H1 (cell line): ENCODE measurements around the gene SLC25A21. TPM values are rescaled to one million over a fixed set of nuclear protein-coding genes. Genes with fewer than 3 reads are reported as not detected.

Source experiments
- CTCF ChIA-PET: fragments of 300-600 bp; sonication (Branson Sonifier 250); formaldehyde crosslinking; loops from one replicate; lab custom pipeline; 2021; ENCODE audit not compliant: partially characterized antibody; lab: Charles Lee
- POLR2A ChIA-PET: fragments of 300-600 bp; sonication (Branson Sonifier 250); formaldehyde crosslinking; loops from one replicate; lab custom pipeline; 2021; ENCODE audit warnings: inconsistent platforms; ENCODE audit not compliant: partially characterized antibody; lab: Charles Lee
- DNase-seq, 2 experiments: peaks; one replicate each; pipeline versions ENCODE4 v3.0.0 to v3.0.0-alpha.2; 2010 to 2022; ENCODE audit warnings: low spot score in 2 of 2, low read depth in 1 of 2, mixed read lengths in 1 of 2
- FAIRE-seq: peaks from 2 replicates; lab custom pipeline; 2011; peaks lifted over from hg19 to GRCh38; lab: Jason Lieb, UNC
- H2AFZ ChIP-seq: 2 replicates; pipeline ENCODE4 v1.8.1; 2012; ENCODE audit warnings: low read length, inconsistent platforms
- H2AK5ac ChIP-seq: 2 replicates; pipeline ENCODE4 v1.6.1; 2013; ENCODE audit warnings: low read depth, low read length
- H2BK120ac ChIP-seq: replicated peaks from 2 replicates; pipeline ENCODE3; 2013; ENCODE audit warnings: low read depth, low read length, inconsistent platforms
- H2BK12ac ChIP-seq: 2 replicates; pipeline ENCODE4 v1.6.1; 2013; ENCODE audit warnings: low read depth, low read length
- H2BK15ac ChIP-seq: 2 replicates; pipeline ENCODE4 v1.6.1; 2013; ENCODE audit warnings: low read length
- H2BK20ac ChIP-seq: 2 replicates; pipeline ENCODE4 v1.6.1; 2013; ENCODE audit warnings: low read length
- H2BK5ac ChIP-seq: 2 replicates; pipeline ENCODE4 v1.6.1; 2013; ENCODE audit warnings: low read depth, low read length
- H3K14ac ChIP-seq: 2 replicates; pipeline ENCODE4 v1.6.1; 2013; ENCODE audit warnings: inconsistent platforms; ENCODE audit not compliant: insufficient read length
- H3K18ac ChIP-seq: 2 replicates; pipeline ENCODE4 v1.6.1; 2013; ENCODE audit warnings: low read length; ENCODE audit errors: extremely low read depth
- H3K23ac ChIP-seq: 2 replicates; pipeline ENCODE4 v1.6.1; 2013; ENCODE audit warnings: inconsistent platforms; ENCODE audit not compliant: insufficient read length
- H3K23me2 ChIP-seq: 2 replicates; pipeline ENCODE4 v1.6.1; 2013; ENCODE audit warnings: low read depth, low read length
- H3K27ac ChIP-seq: 2 replicates; pipeline ENCODE4 v1.6.1; 2011; ENCODE audit warnings: low read depth, low read length, inconsistent platforms
- H3K27me3 ChIP-seq, 4 experiments: replicated peaks in 1 of 4; 1 replicate in 1 of 4; 2 replicates in 3 of 4; pipeline versions ENCODE4 v1.6.1 to v1.8.1; 2011 to 2013; ENCODE audit warnings: low read length in 3 of 4, mild to moderate bottlenecking in 3 of 4, inconsistent platforms in 2 of 4, mixed read lengths in 2 of 4, moderate library complexity in 1 of 4; ENCODE audit not compliant: control insufficient read depth in 3 of 4, insufficient read depth in 3 of 4; ENCODE audit errors: extremely low read depth in 1 of 4
- H3K36me3 ChIP-seq, 4 experiments: 2 replicates each; pipeline versions ENCODE4 v1.6.1 to v1.8.1; 2011 to 2013; ENCODE audit warnings: mild to moderate bottlenecking in 4 of 4, low read length in 3 of 4, moderate library complexity in 2 of 4, control low read depth in 1 of 4, inconsistent platforms in 1 of 4; ENCODE audit not compliant: insufficient read depth in 4 of 4, control insufficient read depth in 2 of 4
- H3K4ac ChIP-seq: replicated peaks from 2 replicates; pipeline ENCODE3; 2013; ENCODE audit warnings: low read length, low read depth, mixed read lengths, inconsistent platforms; ENCODE audit not compliant: insufficient read length
- H3K4me1 ChIP-seq, 4 experiments: replicated peaks in 1 of 4; 1 replicate in 1 of 4; 2 replicates in 3 of 4; pipeline versions ENCODE4 v1.6.1 to v1.8.1; 2011 to 2013; ENCODE audit warnings: low read length in 3 of 4, inconsistent platforms in 2 of 4, mixed read lengths in 1 of 4; ENCODE audit not compliant: insufficient read depth in 4 of 4, control insufficient read depth in 3 of 4
- H3K4me2 ChIP-seq, 2 experiments: 2 replicates each; pipeline versions ENCODE4 v1.6.1 to v1.8.1; 2011 to 2013; ENCODE audit warnings: low read depth in 2 of 2, low read length in 2 of 2, control low read depth in 1 of 2, inconsistent platforms in 1 of 2, mild to moderate bottlenecking in 1 of 2; ENCODE audit not compliant: insufficient read depth in 1 of 2
- H3K4me3 ChIP-seq, 4 experiments: fragments of 200-600, 300-600 bp in 1 of 4; sonication (generic), shearing (Covaris generic), sonication (Bioruptor Twin) in 1 of 4; 2 replicates each; pipeline versions ENCODE4 v1.5.1 to v1.8.1; 2011 to 2016; ENCODE audit warnings: low read length in 4 of 4, low read depth in 3 of 4, control low read depth in 2 of 4, inconsistent platforms in 2 of 4, mild to moderate bottlenecking in 2 of 4, mixed read lengths in 1 of 4, moderate library complexity in 1 of 4; ENCODE audit not compliant: insufficient read depth in 2 of 4; ENCODE audit errors: extremely low read depth in 1 of 4
- H3K56ac ChIP-seq: replicated peaks from 2 replicates; pipeline ENCODE3; 2013; ENCODE audit warnings: low read depth, mild to moderate bottlenecking, mixed read lengths, low read length, inconsistent platforms; ENCODE audit not compliant: insufficient read length
- H3K79me1 ChIP-seq: 2 replicates; pipeline ENCODE4 v1.6.1; 2013; ENCODE audit warnings: low read depth, low read length, control low read depth
- H3K79me2 ChIP-seq, 2 experiments: 2 replicates each; pipeline versions ENCODE4 v1.6.1 to v1.8.1; 2012 to 2013; ENCODE audit warnings: low read length in 2 of 2, mild to moderate bottlenecking in 2 of 2, inconsistent platforms in 1 of 2; ENCODE audit not compliant: insufficient read depth in 2 of 2, control insufficient read depth in 1 of 2
- H3K9ac ChIP-seq, 4 experiments: replicated peaks in 1 of 4; 1 replicate in 1 of 4; 2 replicates in 3 of 4; pipeline versions ENCODE4 v1.6.1 to v1.8.1; 2011 to 2013; ENCODE audit warnings: low read depth in 3 of 4, low read length in 3 of 4, control low read depth in 2 of 4, mild to moderate bottlenecking in 2 of 4, moderate library complexity in 2 of 4, inconsistent platforms in 1 of 4; ENCODE audit errors: extremely low read depth in 1 of 4
- H3K9me3 ChIP-seq, 2 experiments: 2 replicates each; pipeline versions ENCODE4 v1.6.1 to v1.8.1; 2012 to 2013; ENCODE audit warnings: mild to moderate bottlenecking in 2 of 2, moderate library complexity in 2 of 2, control low read depth in 1 of 2, inconsistent platforms in 1 of 2, low read depth in 1 of 2, low read length in 1 of 2, mixed read lengths in 1 of 2; ENCODE audit not compliant: insufficient read depth in 2 of 2
- H4K20me1 ChIP-seq, 2 experiments: replicated peaks in 1 of 2; 2 replicates each; pipeline versions ENCODE3 to v1.8.1; 2011 to 2013; ENCODE audit warnings: inconsistent platforms in 2 of 2, low read length in 2 of 2, mild to moderate bottlenecking in 1 of 2; ENCODE audit not compliant: insufficient read depth in 2 of 2, control insufficient read depth in 1 of 2
- H4K5ac ChIP-seq: 2 replicates; pipeline ENCODE4 v1.6.1; 2013; ENCODE audit warnings: low read length, low read depth, mixed read lengths, inconsistent platforms; ENCODE audit not compliant: insufficient read length
- H4K8ac ChIP-seq: 2 replicates; pipeline ENCODE4 v1.8.0; 2013; ENCODE audit warnings: mild to moderate bottlenecking, moderate library complexity, low read length, inconsistent platforms; ENCODE audit not compliant: insufficient read depth; ENCODE audit errors: extremely low read depth
- H4K91ac ChIP-seq: replicated peaks from 2 replicates; pipeline ENCODE3; 2013; ENCODE audit warnings: low read length, mixed read lengths, inconsistent platforms; ENCODE audit not compliant: insufficient read length
- BCL11A ChIP-seq, 2 experiments: IDR thresholded peaks; one replicate each; pipeline ENCODE4 v1.6.1; 2011; ENCODE audit warnings: low read depth in 2 of 2, low read length in 2 of 2, mild to moderate bottlenecking in 2 of 2
- EP300 ChIP-seq, 2 experiments: IDR thresholded peaks; 1 replicate in 1 of 2; 2 replicates in 1 of 2; pipeline ENCODE4 v1.6.1; 2011 to 2012; ENCODE audit warnings: low read depth in 2 of 2, low read length in 2 of 2, mild to moderate bottlenecking in 2 of 2, borderline replicate concordance in 1 of 2, inconsistent platforms in 1 of 2, moderate library complexity in 1 of 2
- MAFK ChIP-seq: IDR thresholded peaks from 2 replicates; pipeline ENCODE4 v1.6.1; 2012; ENCODE audit warnings: low read depth, mild to moderate bottlenecking, improper control_type of control experiment, low read length
- POU5F1 ChIP-seq: IDR thresholded peaks from 2 replicates; pipeline ENCODE4 v1.6.1; 2011; ENCODE audit warnings: low read depth, mild to moderate bottlenecking, low read length, moderate library complexity
- RAD21 ChIP-seq, 2 experiments: IDR thresholded peaks in 1 of 2; conservative IDR thresholded peaks in 1 of 2; 2 replicates each; pipeline ENCODE4 v1.6.1; 2011; ENCODE audit warnings: low read depth in 2 of 2, low read length in 2 of 2, improper control_type of control experiment in 1 of 2, inconsistent platforms in 1 of 2, mild to moderate bottlenecking in 1 of 2, moderate library complexity in 1 of 2
- SP1 ChIP-seq: IDR thresholded peaks from 2 replicates; pipeline ENCODE4 v1.6.1; 2011; ENCODE audit warnings: low read depth, low read length
- TBP ChIP-seq: IDR thresholded peaks from 2 replicates; pipeline ENCODE4 v1.6.1; 2011; ENCODE audit warnings: low read depth, low read length, improper control_type of control experiment
- WGBS, 2 experiments: shearing (Covaris generic) in 1 of 2; methylation state at CpG; one replicate each; pipeline versions ENCODE4 v1.1.6 to v1.1.7; 2013 to 2015; ENCODE audit warnings: low lambda C conversion rate in 2 of 2, mixed read lengths in 2 of 2, inconsistent platforms in 1 of 2, low coverage in 1 of 2, missing lambda C conversion rate in 1 of 2; ENCODE audit not compliant: insufficient replicate concordance in 2 of 2, insufficient coverage in 1 of 2, insufficient read length in 1 of 2; ENCODE audit errors: extremely low coverage in 1 of 2, missing lambda C conversion rate in 1 of 2; 5-methylcytosine and 5-hydroxymethylcytosine counted together
- polyA plus RNA-seq, 7 experiments: library from polyadenylated mRNA; depleted of rRNA in 3 of 7; stranded (reverse) in 5 of 7; unstranded in 2 of 7; fragments of >200 nt in 5 of 7; fragments of 200-250 nt in 2 of 7; gene quantifications; 1 replicate in 5 of 7; 2 replicates in 1 of 7; 4 replicates in 1 of 7; pipeline versions ENCODE4 v1.2.1 to v1.2.3, GENCODE V29; 2011 to 2013; ENCODE audit warnings: missing spikeins in 2 of 7, mixed read lengths in 2 of 7
- total RNA-seq: library from RNA; stranded (reverse); fragmentation: NEBNext Ultra II Directional; extraction: Animal tissue kit (Norgen Biotek cat#: 25700); gene quantifications from 2 replicates; pipeline ENCODE4 v1.2.1, GENCODE V29; 2021
- TF ChIP-seq, protein P1 (sequence below): IDR thresholded peaks from 2 replicates; pipeline ENCODE4 v1.6.1; 2012; ENCODE audit warnings: inconsistent platforms

The SLC25A21 gene
- total and polyA plus RNA-seq, 2 of the 8 experiments (the other 6 are each of a cell fraction or from before 2014, with no cell fraction given): 6.9 to 15.7 TPM

DNA sequence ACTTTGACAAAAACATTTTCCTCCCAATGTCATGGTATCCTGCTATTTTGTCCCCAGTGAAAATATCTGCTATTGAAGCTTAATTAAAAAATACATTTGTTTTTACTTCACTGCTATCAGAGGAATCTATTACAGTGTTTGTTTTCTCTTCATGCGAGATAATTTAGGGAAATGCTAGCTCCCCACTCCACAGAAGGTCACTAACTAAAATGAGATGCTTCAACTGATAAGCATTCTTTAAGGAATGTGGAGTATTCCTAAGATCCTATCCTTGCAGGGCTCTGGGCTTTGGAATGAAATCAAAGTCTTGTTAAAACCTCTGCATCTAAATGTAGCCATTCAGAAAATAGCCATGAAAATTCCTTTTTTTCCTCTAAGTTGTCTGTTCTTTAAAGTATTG, 471.3 kb downstream of the SLC25A21 start:
- no peak overlapping the region for H4K5ac ChIP-seq
- no peak for DNase-seq
- no peaks in the 10 kb centered on the region for H4K20me1 ChIP-seq
- H2BK20ac ChIP-seq: no peak overlapping the region
- ChIA-PET CTCF (interaction anchor here (0.5 to 1.4 kb wide), 9 partner anchors 10 to 221 kb away, joined by 3 read pairs; no protein-coding TSS in a partner anchor), POLR2A (interaction anchor here (0.5 kb wide), 1 partner anchor 11 kb away, joined by 3 read pairs; no protein-coding TSS in a partner anchor)
- H2AK5ac ChIP-seq: no peak overlapping the region
- TF ChIP-seq, protein P1, sequence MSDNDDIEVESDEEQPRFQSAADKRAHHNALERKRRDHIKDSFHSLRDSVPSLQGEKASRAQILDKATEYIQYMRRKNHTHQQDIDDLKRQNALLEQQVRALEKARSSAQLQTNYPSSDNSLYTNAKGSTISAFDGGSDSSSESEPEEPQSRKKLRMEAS: no peak
- TF ChIP-seq SP1 (no peak), RAD21 (IDR thresholded peaks at IDR 0.05 in 1 of 2, conservative IDR thresholded peaks at IDR 0.05 in 1 of 2; ENCODE audit: low read depth in 2 of 2, low read length in 2 of 2) (no peak), BCL11A (IDR thresholded peaks at IDR 0.05; ENCODE audit: low read depth in 2 of 2, low read length in 2 of 2) (no peak), TBP (no peak), EP300 (IDR thresholded peaks at IDR 0.05; ENCODE audit: borderline replicate concordance in 1 of 2, low read depth in 2 of 2, low read length in 2 of 2) (no peak), POU5F1 (no peak), MAFK (no peak)
- WGBS, 2 experiments: 88% methylated on average over 1 of the region's 1 CpG; no CpG with 5 or more reads in 1 of the 2 experiments
- no peak for FAIRE-seq
- H2BK120ac ChIP-seq: no peak overlapping the region
- H3K23me2 ChIP-seq: no peaks in the 10 kb centered on the region
- H3K79me2 ChIP-seq: no peaks in the 10 kb centered on the region
- H2AFZ ChIP-seq: no peak overlapping the region
- H3K14ac ChIP-seq: no peak overlapping the region
- H3K36me3 ChIP-seq: no peaks in the 10 kb centered on the region
- no peak overlapping the region for H3K4me2 ChIP-seq
- H3K79me1 ChIP-seq: no peaks in the 10 kb centered on the region
- H3K27ac ChIP-seq: no peak overlapping the region
- no peaks in the 10 kb centered on the region for H3K27me3 ChIP-seq
- no peak overlapping the region for H4K8ac ChIP-seq
- no peak overlapping the region for H3K56ac ChIP-seq
- H3K4ac ChIP-seq: no peak overlapping the region
- no peak overlapping the region for H2BK15ac ChIP-seq
- H3K4me3 ChIP-seq: no peak overlapping the region
- H3K23ac ChIP-seq: no peak overlapping the region
- H4K91ac ChIP-seq: no peak overlapping the region
- H3K4me1 ChIP-seq: no peaks in the 10 kb centered on the region
- H3K9ac ChIP-seq: no peak overlapping the region
- no peak overlapping the region for H3K18ac ChIP-seq
- H2BK5ac ChIP-seq: no peak overlapping the region
- H2BK12ac ChIP-seq: no peak overlapping the region
- no peaks in the 10 kb centered on the region; a peak in 1 of 4 replicates for H3K9me3 ChIP-seq
